H9 (cell line): ENCODE results near the gene MROH2B. TPM values are rescaled to one million over a fixed set of nuclear protein-coding genes. Genes with fewer than 3 reads are reported as not detected.

Experiments used
- DNase-seq: peaks from one replicate; pipeline ENCODE4 v3.0.0-alpha.2; 2017
- H2AFZ ChIP-seq: one replicate; pipeline ENCODE4 v1.6.1; 2013; ENCODE audit warnings: mild to moderate bottlenecking, low read length, control low read depth, moderate library complexity
- H2AK5ac ChIP-seq: 2 replicates; pipeline ENCODE4 v1.6.1; 2013; ENCODE audit warnings: low read length, control low read depth, mixed read lengths; ENCODE audit not compliant: insufficient read length
- H2BK120ac ChIP-seq: one replicate; pipeline ENCODE4 v1.6.1; 2013; ENCODE audit warnings: low read depth, mild to moderate bottlenecking, low read length, control low read depth, inconsistent platforms; ENCODE audit not compliant: poor library complexity, severe bottlenecking
- H2BK12ac ChIP-seq: 2 replicates; pipeline ENCODE4 v1.6.1; 2013; ENCODE audit warnings: low read length, control low read depth, mixed read lengths, low read depth; ENCODE audit not compliant: insufficient read length
- H2BK15ac ChIP-seq: 2 replicates; pipeline ENCODE4 v1.6.1; 2013; ENCODE audit warnings: low read depth, low read length, control low read depth
- H2BK20ac ChIP-seq: one replicate; pipeline ENCODE4 v1.6.1; 2013; ENCODE audit warnings: low read depth, mild to moderate bottlenecking, low read length, control low read depth, inconsistent platforms; ENCODE audit not compliant: poor library complexity, severe bottlenecking
- H2BK5ac ChIP-seq: 2 replicates; pipeline ENCODE4 v1.6.1; 2013; ENCODE audit warnings: low read length, control low read depth, mixed read lengths; ENCODE audit not compliant: insufficient read length
- H3K14ac ChIP-seq: 2 replicates; pipeline ENCODE4 v1.6.1; 2013; ENCODE audit warnings: low read length, control low read depth; ENCODE audit not compliant: insufficient read depth
- H3K18ac ChIP-seq: 2 replicates; pipeline ENCODE4 v1.6.1; 2013; ENCODE audit warnings: low read depth, mild to moderate bottlenecking, mixed read lengths, low read length, control low read depth; ENCODE audit not compliant: insufficient read length
- H3K23ac ChIP-seq: 2 replicates; pipeline ENCODE4 v1.6.1; 2013; ENCODE audit warnings: low read length, control low read depth, mixed read lengths, low read depth; ENCODE audit not compliant: insufficient read length
- H3K23me2 ChIP-seq: 2 replicates; pipeline ENCODE4 v1.6.1; 2013; ENCODE audit warnings: low read depth, mild to moderate bottlenecking, mixed read lengths, low read length, control low read depth; ENCODE audit not compliant: insufficient read length, poor library complexity, severe bottlenecking
- H3K27ac ChIP-seq: 2 replicates; pipeline ENCODE4 v1.5.1; 2013; ENCODE audit warnings: low read length, control low read depth, mixed read lengths, low read depth; ENCODE audit not compliant: insufficient read length
- H3K27me3 ChIP-seq: 2 replicates; pipeline ENCODE4 v1.6.1; 2013; ENCODE audit warnings: low read length, control low read depth, inconsistent platforms; ENCODE audit not compliant: insufficient read depth
- H3K4ac ChIP-seq: 2 replicates; pipeline ENCODE4 v1.6.1; 2013; ENCODE audit warnings: low read depth, mild to moderate bottlenecking, control low read depth, inconsistent platforms, low read length, moderate library complexity
- H3K4me1 ChIP-seq: 2 replicates; pipeline ENCODE4 v1.6.1; 2013; ENCODE audit warnings: low read length, control low read depth, inconsistent platforms; ENCODE audit not compliant: insufficient read depth
- H3K4me2 ChIP-seq: 2 replicates; pipeline ENCODE4 v1.6.1; 2013; ENCODE audit warnings: low read length, control low read depth, mixed read lengths; ENCODE audit not compliant: insufficient read length, insufficient read depth
- H3K56ac ChIP-seq: 2 replicates; pipeline ENCODE4 v1.6.1; 2013; ENCODE audit warnings: low read depth, mild to moderate bottlenecking, mixed read lengths, low read length, control low read depth; ENCODE audit not compliant: insufficient read length
- H3K79me1 ChIP-seq: 2 replicates; pipeline ENCODE4 v1.6.1; 2013; ENCODE audit warnings: low read depth, mild to moderate bottlenecking, moderate library complexity, low read length, control low read depth, inconsistent platforms; ENCODE audit not compliant: insufficient read depth, poor library complexity, severe bottlenecking
- H3K79me2 ChIP-seq: 2 replicates; pipeline ENCODE4 v1.6.1; 2013; ENCODE audit warnings: low read length, control low read depth, inconsistent platforms; ENCODE audit not compliant: insufficient read depth
- H3K9ac ChIP-seq: 2 replicates; pipeline ENCODE4 v1.6.1; 2013; ENCODE audit warnings: low read length, control low read depth, mixed read lengths; ENCODE audit not compliant: insufficient read length; ENCODE audit errors: extremely low read depth
- H3K9me3 ChIP-seq: one replicate; pipeline ENCODE4 v1.6.1; 2013; ENCODE audit warnings: low read depth, low read length, inconsistent platforms; ENCODE audit not compliant: control insufficient read depth
- H3T11ph ChIP-seq: one replicate; pipeline ENCODE4 v1.6.1; 2013; ENCODE audit warnings: mild to moderate bottlenecking, low read length, control low read depth, inconsistent platforms
- H4K20me1 ChIP-seq: one replicate; pipeline ENCODE4 v1.6.1; 2013; ENCODE audit not compliant: control insufficient read depth, insufficient read length, insufficient read depth
- H4K5ac ChIP-seq: 2 replicates; pipeline ENCODE4 v1.6.1; 2013; ENCODE audit warnings: low read depth, mild to moderate bottlenecking, mixed read lengths, low read length, control low read depth; ENCODE audit not compliant: insufficient read length
- H4K8ac ChIP-seq: replicated peaks from 2 replicates; pipeline ENCODE4 v1.6.1; 2013; ENCODE audit warnings: low read length, control low read depth, mixed read lengths, low read depth; ENCODE audit not compliant: insufficient read length
- H4K91ac ChIP-seq: 2 replicates; pipeline ENCODE4 v1.6.1; 2013; ENCODE audit warnings: low read depth, mild to moderate bottlenecking, moderate library complexity, mixed read lengths, low read length, control low read depth; ENCODE audit not compliant: insufficient read length
- H3K27ac Mint-ChIP-seq, 3 experiments: 2 replicates in 2 of 3; 3 replicates in 1 of 3; pipeline ENCODE4 v1.8.0; 2020 to 2021; ENCODE audit warnings: mixed read lengths in 3 of 3, mild to moderate bottlenecking in 1 of 3, moderate library complexity in 1 of 3
- H3K27me3 Mint-ChIP-seq: 2 replicates; pipeline ENCODE4 v1.8.0; 2021; ENCODE audit warnings: low read depth, mild to moderate bottlenecking, moderate library complexity, mixed read lengths
- H3K36me3 Mint-ChIP-seq, 3 experiments: 2 replicates in 2 of 3; 3 replicates in 1 of 3; pipeline ENCODE4 v1.8.0; 2020 to 2021; ENCODE audit warnings: low read depth in 3 of 3, mixed read lengths in 3 of 3; ENCODE audit not compliant: insufficient read depth in 1 of 3
- H3K4me1 Mint-ChIP-seq, 2 experiments: 2 replicates each; pipeline ENCODE4 v1.8.0; 2020; ENCODE audit warnings: mixed read lengths in 2 of 2
- H3K4me3 Mint-ChIP-seq, 2 experiments: 2 replicates in 1 of 2; 3 replicates in 1 of 2; pipeline ENCODE4 v1.8.0; 2020 to 2021; ENCODE audit warnings: mild to moderate bottlenecking in 2 of 2, mixed read lengths in 2 of 2, moderate library complexity in 1 of 2
- H3K9me3 Mint-ChIP-seq, 2 experiments: 2 replicates in 1 of 2; 3 replicates in 1 of 2; pipeline ENCODE4 v1.8.0; 2020; ENCODE audit warnings: mild to moderate bottlenecking in 2 of 2, mixed read lengths in 2 of 2, moderate library complexity in 1 of 2
- WGBS: extraction: QIAGEN DNeasy Blood & Tissue Kit; methylation state at CpG from one replicate; pipeline ENCODE4 v1.1.7; 2013; ENCODE audit warnings: missing lambda C conversion rate, low lambda C conversion rate, mixed read lengths; ENCODE audit not compliant: insufficient read length; ENCODE audit errors: extremely low coverage; 5-methylcytosine and 5-hydroxymethylcytosine counted together
- total RNA-seq: library from RNA; stranded (reverse); gene quantifications from 2 replicates; pipeline ENCODE4 v1.2.1, GENCODE V29; 2021
- TF ChIP-seq, protein P1 (sequence below): fragments of 200-600 bp; sonication (generic); conservative IDR thresholded peaks from 3 replicates; pipeline ENCODE4 v1.8.0; 2021; ENCODE audit warnings: antibody characterized with exemption, mild to moderate bottlenecking

Gene MROH2B
- total RNA-seq, 1 experiment from 2014 or later = not detected

DNA sequence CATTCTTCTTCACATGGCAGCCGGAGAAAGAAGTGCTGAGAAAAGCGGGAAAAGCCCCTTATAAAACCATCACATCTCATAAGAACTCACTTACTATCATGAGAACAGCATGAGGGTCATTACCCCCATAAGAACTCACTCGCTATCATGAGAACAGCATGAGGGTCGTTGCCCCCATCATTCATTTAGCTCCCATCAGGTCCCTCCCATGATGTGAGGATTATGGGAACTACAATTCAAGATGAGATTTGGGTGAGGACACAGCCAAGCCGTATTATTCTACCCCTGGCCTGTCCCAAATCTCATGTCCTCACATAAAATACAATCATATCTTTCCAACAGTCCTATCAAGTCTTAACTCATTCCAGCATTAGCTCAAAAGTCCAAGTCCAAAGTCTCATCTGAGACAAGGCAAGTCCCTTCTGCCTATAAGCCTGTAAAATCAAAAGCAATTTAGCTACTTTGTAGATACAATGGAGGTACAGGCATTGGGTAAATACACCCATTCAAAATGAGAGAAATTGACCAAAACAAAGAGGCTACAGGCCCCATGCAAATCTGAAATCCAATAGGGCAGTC, 79.1 kb downstream of the MROH2B start:
- TF ChIP-seq, protein P1, sequence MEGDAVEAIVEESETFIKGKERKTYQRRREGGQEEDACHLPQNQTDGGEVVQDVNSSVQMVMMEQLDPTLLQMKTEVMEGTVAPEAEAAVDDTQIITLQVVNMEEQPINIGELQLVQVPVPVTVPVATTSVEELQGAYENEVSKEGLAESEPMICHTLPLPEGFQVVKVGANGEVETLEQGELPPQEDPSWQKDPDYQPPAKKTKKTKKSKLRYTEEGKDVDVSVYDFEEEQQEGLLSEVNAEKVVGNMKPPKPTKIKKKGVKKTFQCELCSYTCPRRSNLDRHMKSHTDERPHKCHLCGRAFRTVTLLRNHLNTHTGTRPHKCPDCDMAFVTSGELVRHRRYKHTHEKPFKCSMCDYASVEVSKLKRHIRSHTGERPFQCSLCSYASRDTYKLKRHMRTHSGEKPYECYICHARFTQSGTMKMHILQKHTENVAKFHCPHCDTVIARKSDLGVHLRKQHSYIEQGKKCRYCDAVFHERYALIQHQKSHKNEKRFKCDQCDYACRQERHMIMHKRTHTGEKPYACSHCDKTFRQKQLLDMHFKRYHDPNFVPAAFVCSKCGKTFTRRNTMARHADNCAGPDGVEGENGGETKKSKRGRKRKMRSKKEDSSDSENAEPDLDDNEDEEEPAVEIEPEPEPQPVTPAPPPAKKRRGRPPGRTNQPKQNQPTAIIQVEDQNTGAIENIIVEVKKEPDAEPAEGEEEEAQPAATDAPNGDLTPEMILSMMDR = no peak
- Histone ChIP-seq H3K14ac (no peak overlapping the region), H4K5ac (no peak overlapping the region), H4K20me1 (no peaks in the 10 kb centered on the region), H2AK5ac (no peak overlapping the region), H3K27ac (no peak overlapping the region), H3T11ph (no peak overlapping the region), H2BK5ac (no peak overlapping the region), H3K79me2 (no peaks in the 10 kb centered on the region), H3K4ac (no peak overlapping the region), H2AFZ (no peak overlapping the region), H3K27me3 (no peaks in the 10 kb centered on the region), H3K9ac (no peak overlapping the region), H2BK120ac (no peak overlapping the region), H2BK12ac (no peak overlapping the region), H3K9me3 (no peaks in the 10 kb centered on the region), H3K4me2 (no peak overlapping the region), H4K91ac (no peak overlapping the region), H4K8ac (no peak overlapping the region), H3K23ac (no peak overlapping the region), H2BK15ac (no peak overlapping the region), H3K56ac (no peak overlapping the region), H3K4me1 (no peaks in the 10 kb centered on the region), H3K18ac (no peak overlapping the region), H3K79me1 (no peaks in the 10 kb centered on the region), H3K23me2 (no peaks in the 10 kb centered on the region), H2BK20ac (no peak overlapping the region)
- WGBS = no CpG with 5 or more reads among the region's 5 CpGs
- Mint-ChIP-seq H3K9me3 (no peaks in the 10 kb centered on the region; a peak in 2 of 5 replicates), H3K4me3 (no peak overlapping the region), H3K27ac (no peak overlapping the region), H3K4me1 (no peaks in the 10 kb centered on the region), H3K36me3 (no peaks in the 10 kb centered on the region), H3K27me3 (no peaks in the 10 kb centered on the region; the same call in 1 of the 2 replicates)
- DNase-seq = no peak
